ENCODE measurements around the gene UBE2M.

Gene UBE2M

DNA sequence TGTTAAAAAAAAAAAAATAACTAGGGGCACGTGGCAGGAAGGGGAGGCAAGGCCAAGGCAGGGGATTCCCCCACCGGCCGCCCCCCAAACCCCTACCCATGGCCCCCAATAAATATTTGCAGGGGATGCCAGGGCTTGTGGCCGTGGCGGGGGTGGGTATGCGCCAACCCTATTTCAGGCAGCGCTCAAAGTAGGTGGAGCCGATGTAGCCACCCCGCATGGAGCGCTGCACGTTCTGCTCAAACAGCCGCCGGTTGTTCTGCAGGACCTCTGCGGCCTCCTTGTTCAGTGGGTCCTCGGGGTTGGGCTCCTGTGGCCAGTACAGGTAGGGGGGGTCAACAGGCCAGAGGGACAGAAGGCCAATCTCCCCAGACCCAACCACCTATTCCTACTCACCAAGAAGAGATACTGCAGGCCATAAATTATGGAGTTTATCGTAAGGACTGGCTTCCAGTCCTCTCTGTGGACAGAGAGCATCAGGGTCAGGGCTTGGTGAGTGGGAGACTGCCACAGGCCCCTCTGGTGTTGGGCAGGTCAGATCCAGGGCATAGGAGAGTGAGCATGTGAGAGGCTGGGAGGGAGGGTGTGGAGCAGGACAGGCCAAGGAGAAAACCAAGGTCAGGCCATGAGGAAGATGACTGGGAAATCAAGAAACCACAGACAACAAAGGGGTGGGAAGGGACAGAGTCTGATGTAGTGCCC lies 2.3 kb downstream of the UBE2M start:
- Histone ChIP-seq H3K4me1 (peaks cover 8% of the 10 kb centered on the region), H3K36me3 (peaks cover 32% of the 10 kb centered on the region), H3K4me3 (ENCODE audit: low read depth, low read length) (no peak overlapping the region; the same call in 1 of the 2 replicates), H3K9me3 (no peaks in the 10 kb centered on the region), H3K27me3 (no peaks in the 10 kb centered on the region)
- DNase-seq = no peak
- TF ChIP-seq, protein P1, sequence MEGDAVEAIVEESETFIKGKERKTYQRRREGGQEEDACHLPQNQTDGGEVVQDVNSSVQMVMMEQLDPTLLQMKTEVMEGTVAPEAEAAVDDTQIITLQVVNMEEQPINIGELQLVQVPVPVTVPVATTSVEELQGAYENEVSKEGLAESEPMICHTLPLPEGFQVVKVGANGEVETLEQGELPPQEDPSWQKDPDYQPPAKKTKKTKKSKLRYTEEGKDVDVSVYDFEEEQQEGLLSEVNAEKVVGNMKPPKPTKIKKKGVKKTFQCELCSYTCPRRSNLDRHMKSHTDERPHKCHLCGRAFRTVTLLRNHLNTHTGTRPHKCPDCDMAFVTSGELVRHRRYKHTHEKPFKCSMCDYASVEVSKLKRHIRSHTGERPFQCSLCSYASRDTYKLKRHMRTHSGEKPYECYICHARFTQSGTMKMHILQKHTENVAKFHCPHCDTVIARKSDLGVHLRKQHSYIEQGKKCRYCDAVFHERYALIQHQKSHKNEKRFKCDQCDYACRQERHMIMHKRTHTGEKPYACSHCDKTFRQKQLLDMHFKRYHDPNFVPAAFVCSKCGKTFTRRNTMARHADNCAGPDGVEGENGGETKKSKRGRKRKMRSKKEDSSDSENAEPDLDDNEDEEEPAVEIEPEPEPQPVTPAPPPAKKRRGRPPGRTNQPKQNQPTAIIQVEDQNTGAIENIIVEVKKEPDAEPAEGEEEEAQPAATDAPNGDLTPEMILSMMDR (IDR thresholded peaks at IDR 0.05; ENCODE audit: low read depth, low read length) = no peak

GRCh38 chr19:58555369-58555885 lies 3.0 kb downstream of the UBE2M start:
- no peaks in the 10 kb centered on the region for H3K9me3 ChIP-seq
- H3K27me3 ChIP-seq = no peaks in the 10 kb centered on the region
- peak overlapping the region; percentile 88 for H3K4me3 ChIP-seq (ENCODE audit: low read depth, low read length)
- no peak for DNase-seq
- TF ChIP-seq, protein P1 (IDR thresholded peaks at IDR 0.05; ENCODE audit: low read depth, low read length) = no peak
- peaks cover 8% of the 10 kb centered on the region for H3K4me1 ChIP-seq
- peaks cover 38% of the 10 kb centered on the region for H3K36me3 ChIP-seq

GRCh38 chr19:58554494-58555368 lies 3.7 kb downstream of the UBE2M start, which contains the start of gene CHMP2A:
Gene CHMP2A, minus strand, starts transcription at chr19:58555105. Its CDS starts 893 bp downstream, at chr19:58554212.
- peaks cover 5% of the 10 kb centered on the region for H3K4me1 ChIP-seq
- no peaks in the 10 kb centered on the region for H3K27me3 ChIP-seq
- TF ChIP-seq, protein P1 (IDR thresholded peaks at IDR 0.05; ENCODE audit: low read depth, low read length) = no peak
- H3K9me3 ChIP-seq = no peaks in the 10 kb centered on the region
- H3K4me3 ChIP-seq (ENCODE audit: low read depth, low read length) = peak within 1 kb of the TSS; percentile 88
- H3K36me3 ChIP-seq = peaks cover 45% of the 10 kb centered on the region
- DNase-seq = peak; percentile 99

DNA sequence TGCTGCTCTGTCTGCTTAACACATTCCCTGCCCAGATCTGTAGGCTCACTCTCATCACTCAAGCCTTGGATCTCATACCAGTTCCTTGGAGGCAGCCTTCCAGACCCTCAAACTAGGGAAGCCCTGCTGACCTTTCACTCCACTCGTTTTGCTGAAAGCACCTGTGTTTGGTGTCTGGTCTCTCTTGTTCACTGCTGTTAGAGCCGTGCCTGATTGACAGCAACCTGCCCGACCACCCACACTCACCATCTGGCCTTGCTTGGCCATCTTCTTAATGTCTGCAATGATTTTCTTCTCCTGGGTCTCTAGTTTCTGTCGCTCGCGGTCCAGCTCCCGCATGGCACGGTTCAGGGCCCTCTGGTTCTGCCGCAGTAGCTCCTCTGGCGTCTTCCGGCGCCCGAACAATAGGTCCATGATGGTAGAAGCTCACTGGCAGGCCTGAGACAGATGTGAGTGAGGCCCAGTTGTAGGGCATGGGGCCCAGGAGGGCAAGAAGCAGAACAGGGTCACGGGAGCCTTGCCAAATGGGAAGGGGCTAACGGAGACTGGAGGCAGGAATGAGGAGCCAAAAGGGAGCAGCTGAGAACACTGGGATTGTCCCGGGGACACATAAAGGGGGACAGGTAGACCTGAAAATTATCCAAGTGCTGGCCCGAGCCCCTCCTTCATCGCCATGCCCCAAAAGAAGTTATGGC lies 4.5 kb downstream of the UBE2M start:
- Histone ChIP-seq H3K27me3 (no peaks in the 10 kb centered on the region), H3K9me3 (no peaks in the 10 kb centered on the region), H3K4me3 (ENCODE audit: low read depth, low read length) (peak overlapping the region; percentile 88), H3K4me1 (peaks cover 4% of the 10 kb centered on the region), H3K36me3 (peaks cover 53% of the 10 kb centered on the region)
- DNase-seq = no peak
- TF ChIP-seq, protein P1 (IDR thresholded peaks at IDR 0.05; ENCODE audit: low read depth, low read length) = no peak

DNA sequence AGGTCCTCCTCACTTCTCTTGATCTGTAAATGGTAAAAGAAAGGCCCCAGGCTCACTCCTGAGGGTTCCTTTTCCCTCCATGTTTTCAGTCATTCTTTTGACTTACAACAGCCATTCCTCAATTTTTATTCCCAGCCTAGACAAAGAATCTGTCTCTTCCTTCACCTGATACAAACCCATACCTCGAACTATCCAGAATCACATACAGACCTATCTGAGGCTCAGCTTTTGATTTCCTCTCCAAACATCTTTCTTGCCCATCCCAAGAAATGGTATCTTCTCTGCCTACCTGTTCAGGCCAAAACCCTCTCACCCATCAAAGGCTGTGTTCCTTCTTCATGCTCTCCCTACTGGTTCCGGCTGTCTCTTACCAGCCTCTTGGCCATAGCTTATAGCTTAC lies 5.8 kb downstream of the UBE2M start:
- TF ChIP-seq, protein P1 (IDR thresholded peaks at IDR 0.05; ENCODE audit: low read depth, low read length) = no peak
- H3K9me3 ChIP-seq = no peaks in the 10 kb centered on the region
- DNase-seq = no peak
- no peak overlapping the region for H3K4me3 ChIP-seq (ENCODE audit: low read depth, low read length)
- no peaks in the 10 kb centered on the region for H3K27me3 ChIP-seq
- peaks cover 64% of the 10 kb centered on the region for H3K36me3 ChIP-seq
- peaks cover 4% of the 10 kb centered on the region for H3K4me1 ChIP-seq
